Neural progenitor cell (in vitro differentiated cells): Measurements from ENCODE around the gene SSBP3.

Source experiments
- CTCF ChIP-seq: fragments of 200-600 bp; sonication (generic); IDR thresholded peaks from 2 replicates; pipeline ENCODE4 v1.5.1; 2017; ENCODE audit warnings: antibody characterized with exemption, mild to moderate bottlenecking
- EZH2 ChIP-seq: fragments of 200-600 bp; sonication (generic); IDR thresholded peaks from 2 replicates; pipeline ENCODE4 v1.6.1; 2017; ENCODE audit warnings: antibody characterized with exemption, mild to moderate bottlenecking, moderate library complexity
- EZH2phosphoT487 ChIP-seq: fragments of 200-600 bp; sonication (generic); IDR thresholded peaks from 2 replicates; pipeline ENCODE4 v1.6.1; 2017; ENCODE audit warnings: antibody characterized with exemption

- TF ChIP-seq EZH2 (no peak), CTCF (no peak), EZH2phosphoT487 (no peak)
Observed at GRCh38 chr1:54278941-54279422, 127.2 kb downstream of the SSBP3 start.
